HL-60 (cell line): Measurements from ENCODE around the gene KAT14.

Experiments
- CTCF ChIP-seq: IDR thresholded peaks from one replicate; pipeline ENCODE4 v1.5.1; 2011; ENCODE audit warnings: low read length, control low read depth, inconsistent platforms; ENCODE audit not compliant: insufficient read depth
- GABPA ChIP-seq: IDR thresholded peaks from 2 replicates; pipeline ENCODE4 v1.6.1; 2012; ENCODE audit warnings: low read depth
- POLR2AphosphoS5 ChIP-seq: IDR thresholded peaks from 2 replicates; pipeline ENCODE4 v1.6.1; 2012; ENCODE audit warnings: low read depth
- REST ChIP-seq: IDR thresholded peaks from 2 replicates; pipeline ENCODE4 v1.6.1; 2012; ENCODE audit warnings: low read depth; ENCODE audit not compliant: insufficient replicate concordance
- SPI1 ChIP-seq: IDR thresholded peaks from 2 replicates; pipeline ENCODE4 v1.6.1; 2012; ENCODE audit warnings: low read depth, mild to moderate bottlenecking, borderline replicate concordance

GRCh38 chr20:18154342-18154741, 16.7 kb downstream of the KAT14 start:
- TF ChIP-seq CTCF (no peak), REST (no peak), POLR2AphosphoS5 (no peak), SPI1 (no peak), GABPA (no peak)
